ENCODE data around the gene AGTPBP1.

Gene AGTPBP1

DNA sequence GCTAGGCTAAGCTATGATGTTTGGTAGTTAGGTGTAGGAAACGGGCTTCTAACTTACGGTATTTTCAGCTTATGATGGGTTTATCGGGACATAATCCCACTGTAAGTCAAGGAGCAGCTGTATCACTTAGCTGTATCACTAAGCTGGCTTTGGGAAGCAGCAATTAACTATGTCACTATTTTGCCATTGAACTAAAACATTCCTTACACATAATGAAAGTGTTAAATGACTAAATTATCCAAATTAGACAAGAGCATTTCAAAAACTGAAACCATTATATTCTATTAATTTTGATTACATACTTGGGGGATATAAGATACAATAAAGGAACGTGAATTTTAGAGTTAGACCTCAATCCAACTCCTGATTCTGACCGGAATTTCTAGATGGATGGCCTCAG, 188.3 kb downstream of the AGTPBP1 start:
- H3K4me3 ChIP-seq (ENCODE audit: low read depth, low read length) = no peak overlapping the region
- in situ Hi-C loops (cut with HindIII; ENCODE audit: low sequenced_read_pairs) = no loop called here
- TF ChIP-seq, protein P1, sequence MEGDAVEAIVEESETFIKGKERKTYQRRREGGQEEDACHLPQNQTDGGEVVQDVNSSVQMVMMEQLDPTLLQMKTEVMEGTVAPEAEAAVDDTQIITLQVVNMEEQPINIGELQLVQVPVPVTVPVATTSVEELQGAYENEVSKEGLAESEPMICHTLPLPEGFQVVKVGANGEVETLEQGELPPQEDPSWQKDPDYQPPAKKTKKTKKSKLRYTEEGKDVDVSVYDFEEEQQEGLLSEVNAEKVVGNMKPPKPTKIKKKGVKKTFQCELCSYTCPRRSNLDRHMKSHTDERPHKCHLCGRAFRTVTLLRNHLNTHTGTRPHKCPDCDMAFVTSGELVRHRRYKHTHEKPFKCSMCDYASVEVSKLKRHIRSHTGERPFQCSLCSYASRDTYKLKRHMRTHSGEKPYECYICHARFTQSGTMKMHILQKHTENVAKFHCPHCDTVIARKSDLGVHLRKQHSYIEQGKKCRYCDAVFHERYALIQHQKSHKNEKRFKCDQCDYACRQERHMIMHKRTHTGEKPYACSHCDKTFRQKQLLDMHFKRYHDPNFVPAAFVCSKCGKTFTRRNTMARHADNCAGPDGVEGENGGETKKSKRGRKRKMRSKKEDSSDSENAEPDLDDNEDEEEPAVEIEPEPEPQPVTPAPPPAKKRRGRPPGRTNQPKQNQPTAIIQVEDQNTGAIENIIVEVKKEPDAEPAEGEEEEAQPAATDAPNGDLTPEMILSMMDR (IDR thresholded peaks at IDR 0.05; ENCODE audit: low read depth, low read length, missing control alignments) = no peak
- no peak for DNase-seq (ENCODE audit: low read depth)

DNA sequence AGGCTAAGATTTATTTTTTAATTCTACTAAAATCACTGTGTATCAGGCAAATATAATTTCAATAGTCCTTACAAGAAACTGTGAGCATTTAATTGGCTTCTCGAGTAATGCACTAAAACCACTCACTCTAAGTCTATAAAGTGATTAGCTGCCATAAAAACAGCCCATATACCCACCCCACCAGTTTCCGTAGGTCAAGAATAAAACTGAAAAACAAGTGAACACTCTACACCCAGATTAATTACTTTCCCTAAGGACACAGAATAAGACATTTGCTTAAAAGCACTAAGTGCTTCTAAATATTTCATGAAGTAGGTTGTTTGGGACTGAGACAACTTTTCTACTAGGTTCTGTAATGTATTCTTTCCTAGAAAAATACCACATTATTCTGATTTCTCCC, 194.2 kb downstream of the AGTPBP1 start:
- no peak for DNase-seq (ENCODE audit: low read depth)
- TF ChIP-seq, protein P1 (IDR thresholded peaks at IDR 0.05; ENCODE audit: low read depth, low read length, missing control alignments) = no peak
- in situ Hi-C loops (cut with HindIII; ENCODE audit: low sequenced_read_pairs) = no loop called here

GRCh38 chr9:85543196-85543595, 198.6 kb downstream of the AGTPBP1 start:
- TF ChIP-seq, protein P1 (IDR thresholded peaks at IDR 0.05; ENCODE audit: low read depth, low read length, missing control alignments) = no peak
- no peak overlapping the region for H3K4me3 ChIP-seq (ENCODE audit: low read depth, low read length)
- in situ Hi-C loops (cut with HindIII; ENCODE audit: low sequenced_read_pairs) = no loop called here
- no peak for DNase-seq (ENCODE audit: low read depth)

More for the DNA sequence above, 194.2 kb downstream of the AGTPBP1 start:
- no peak overlapping the region for H3K4me3 ChIP-seq (ENCODE audit: low read depth, low read length)

DNA sequence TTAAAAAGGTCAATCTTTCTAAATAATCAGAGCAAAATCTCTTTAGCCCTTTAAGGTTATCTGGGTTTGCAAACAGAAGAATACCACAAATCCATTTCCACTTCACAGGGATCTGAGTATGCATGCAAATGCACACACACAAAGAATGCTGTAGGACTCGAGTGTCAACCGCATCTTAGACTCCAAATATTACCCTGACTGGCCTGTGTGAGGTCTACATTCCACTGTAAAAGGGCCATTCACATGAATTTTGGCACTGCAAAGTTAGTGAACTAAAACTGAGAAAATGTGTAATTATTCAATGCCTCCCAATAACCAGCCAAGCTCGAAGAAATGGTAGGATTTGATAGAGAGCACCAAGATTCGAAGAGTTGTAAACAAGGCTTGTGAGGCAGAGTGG, 199.9 kb downstream of the AGTPBP1 start:
- TF ChIP-seq, protein P1 (IDR thresholded peaks at IDR 0.05; ENCODE audit: low read depth, low read length, missing control alignments) = no peak
- H3K4me3 ChIP-seq (ENCODE audit: low read depth, low read length) = no peak overlapping the region
- in situ Hi-C loops (cut with HindIII; ENCODE audit: low sequenced_read_pairs) = no loop called here
- DNase-seq (ENCODE audit: low read depth) = peak; percentile 78

- in situ Hi-C loops (cut with HindIII; ENCODE audit: low sequenced_read_pairs) = no loop called here
- TF ChIP-seq, protein P1 (IDR thresholded peaks at IDR 0.05; ENCODE audit: low read depth, low read length, missing control alignments) = no peak
- H3K4me3 ChIP-seq (ENCODE audit: low read depth, low read length) = no peak overlapping the region
- DNase-seq (ENCODE audit: low read depth) = no peak
These were observed 205.2 kb downstream of the AGTPBP1 start for GRCh38 chr9:85536514-85536913.

DNA sequence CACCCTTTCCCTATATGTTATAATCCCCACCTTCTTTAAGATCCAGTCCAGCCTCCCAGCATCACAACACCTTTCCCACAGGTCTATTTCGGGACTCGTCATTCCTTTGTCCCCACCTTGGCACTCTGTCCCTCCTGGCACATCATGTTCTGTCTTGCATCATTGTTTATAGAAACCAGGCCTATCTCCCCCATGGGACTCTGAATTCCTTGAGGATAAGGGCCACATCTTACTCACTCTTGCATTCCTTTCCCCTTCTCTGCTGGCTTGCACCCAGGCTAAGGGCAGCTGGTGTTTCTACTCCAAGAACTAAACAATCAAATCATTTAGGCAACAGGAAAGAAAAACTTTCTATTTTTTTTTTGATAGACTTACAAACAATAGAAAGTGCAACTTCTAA, 205.7 kb downstream of the AGTPBP1 start:
- no peak overlapping the region for H3K4me3 ChIP-seq (ENCODE audit: low read depth, low read length)
- TF ChIP-seq, protein P1 (IDR thresholded peaks at IDR 0.05; ENCODE audit: low read depth, low read length, missing control alignments) = no peak
- peak; percentile 68 for DNase-seq (ENCODE audit: low read depth)
- in situ Hi-C loops (cut with HindIII; ENCODE audit: low sequenced_read_pairs) = no loop called here

DNA sequence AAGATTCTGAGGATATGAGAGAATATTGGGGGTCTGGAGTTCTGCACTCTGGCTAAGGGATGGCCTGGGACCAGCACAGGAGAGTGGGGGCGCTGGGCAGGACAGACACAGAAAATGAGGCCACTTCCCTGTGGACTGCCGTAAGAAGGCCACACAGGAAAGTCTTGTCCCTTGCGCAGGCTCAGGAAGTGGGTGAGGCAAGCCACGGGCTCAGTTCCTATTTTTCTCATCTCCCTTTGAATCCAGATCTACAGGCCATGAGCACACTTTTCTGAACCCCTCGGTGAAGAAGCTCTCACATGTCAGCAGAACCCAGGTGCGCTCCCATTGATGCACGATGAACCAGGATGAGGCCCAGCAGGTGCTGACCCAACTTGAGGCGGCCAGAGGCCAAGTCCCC, 207.4 kb downstream of the AGTPBP1 start:
- DNase-seq (ENCODE audit: low read depth) = no peak
- in situ Hi-C loops (cut with HindIII; ENCODE audit: low sequenced_read_pairs) = no loop called here
- H3K4me3 ChIP-seq (ENCODE audit: low read depth, low read length) = no peak overlapping the region
- TF ChIP-seq, protein P1 (IDR thresholded peaks at IDR 0.05; ENCODE audit: low read depth, low read length, missing control alignments) = no peak

Data from astrocyte of the cerebellum (primary cell).